ENCODE measurements around the gene FSTL5. TPM values are rescaled to one million over a fixed set of nuclear protein-coding genes. Genes with fewer than 3 reads are reported as not detected.

Gene FSTL5
- total and polyA plus RNA-seq, 2 of the 8 experiments (the other 6 are each of a cell fraction or from before 2014, with no cell fraction given): 0.09 to 0.32 TPM

- TF ChIP-seq SIRT6 (IDR thresholded peaks at IDR 0.05; ENCODE audit: low read length) (no peak), POU5F1 (IDR thresholded peaks at IDR 0.05; ENCODE audit: low read depth, low read length) (no peak)
Observed at GRCh38 chr4:161714931-161715330, 448.9 kb downstream of the FSTL5 start (continued).

Data from H1 (cell line).